Thyroid gland (tissue), 4 donors: Measurements from ENCODE around the gene HENMT1.

Experiments used
- CTCF ChIP-seq, 6 experiments: fragments of 200-600 bp in 3 of 6; fragments of 450-650 bp in 3 of 6; sonication (generic) in 3 of 6; IDR thresholded peaks; one replicate each; pipeline ENCODE4 v1.5.1; 2016 to 2019; ENCODE audit warnings: antibody characterized with exemption in 6 of 6, mild to moderate bottlenecking in 2 of 6, inconsistent platforms in 1 of 6, moderate library complexity in 1 of 6
- POLR2A ChIP-seq, 2 donors: fragments of 450-650 bp; IDR thresholded peaks; one replicate each; pipeline ENCODE4 v1.6.1; 2017; ENCODE audit warnings: antibody characterized with exemption in 2 of 2, mild to moderate bottlenecking in 2 of 2, moderate library complexity in 1 of 2

- TF ChIP-seq CTCF (IDR thresholded peaks at IDR 0.05) (no peak), POLR2A (IDR thresholded peaks at IDR 0.05) (no peak)
Observed at GRCh38 chr1:108600504-108600903, 60.4 kb downstream of the HENMT1 start.
